Gastroesophageal sphincter (tissue), 3 donors: Measurements from ENCODE around the gene PLCH2.

Experiments
- EP300 ChIP-seq: sonication (generic); formaldehyde crosslinking; IDR thresholded peaks from one replicate; pipeline ENCODE4 v1.6.1; 2017; ENCODE audit warnings: antibody characterized with exemption, mild to moderate bottlenecking
- POLR2A ChIP-seq, 2 donors: fragments of 450-650 bp; IDR thresholded peaks; one replicate each; pipeline ENCODE4 v1.6.1; 2017; ENCODE audit warnings: antibody characterized with exemption in 2 of 2, mild to moderate bottlenecking in 2 of 2, moderate library complexity in 1 of 2
- POLR2AphosphoS5 ChIP-seq: sonication (generic); formaldehyde crosslinking; IDR thresholded peaks from one replicate; pipeline ENCODE4 v1.6.1; 2017; ENCODE audit warnings: antibody characterized with exemption
- TF ChIP-seq, protein P1 (sequence below), 4 experiments: fragments of 200-600 bp in 2 of 4; fragments of 450-650 bp in 2 of 4; sonication (generic) in 1 of 4; IDR thresholded peaks; one replicate each; pipeline ENCODE4 v1.5.1; 2017 to 2019; ENCODE audit warnings: antibody characterized with exemption in 4 of 4, mild to moderate bottlenecking in 2 of 4, moderate library complexity in 2 of 4

- TF ChIP-seq, protein P1, sequence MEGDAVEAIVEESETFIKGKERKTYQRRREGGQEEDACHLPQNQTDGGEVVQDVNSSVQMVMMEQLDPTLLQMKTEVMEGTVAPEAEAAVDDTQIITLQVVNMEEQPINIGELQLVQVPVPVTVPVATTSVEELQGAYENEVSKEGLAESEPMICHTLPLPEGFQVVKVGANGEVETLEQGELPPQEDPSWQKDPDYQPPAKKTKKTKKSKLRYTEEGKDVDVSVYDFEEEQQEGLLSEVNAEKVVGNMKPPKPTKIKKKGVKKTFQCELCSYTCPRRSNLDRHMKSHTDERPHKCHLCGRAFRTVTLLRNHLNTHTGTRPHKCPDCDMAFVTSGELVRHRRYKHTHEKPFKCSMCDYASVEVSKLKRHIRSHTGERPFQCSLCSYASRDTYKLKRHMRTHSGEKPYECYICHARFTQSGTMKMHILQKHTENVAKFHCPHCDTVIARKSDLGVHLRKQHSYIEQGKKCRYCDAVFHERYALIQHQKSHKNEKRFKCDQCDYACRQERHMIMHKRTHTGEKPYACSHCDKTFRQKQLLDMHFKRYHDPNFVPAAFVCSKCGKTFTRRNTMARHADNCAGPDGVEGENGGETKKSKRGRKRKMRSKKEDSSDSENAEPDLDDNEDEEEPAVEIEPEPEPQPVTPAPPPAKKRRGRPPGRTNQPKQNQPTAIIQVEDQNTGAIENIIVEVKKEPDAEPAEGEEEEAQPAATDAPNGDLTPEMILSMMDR (IDR thresholded peaks at IDR 0.05), result no peak
- no peak for TF ChIP-seq POLR2AphosphoS5
- no peak for TF ChIP-seq POLR2A (IDR thresholded peaks at IDR 0.05)
- TF ChIP-seq EP300, result no peak
Measured at GRCh38 chr1:2454227-2454626, 21.9 kb upstream of the PLCH2 start.
